RWPE2 (cell line): Measurements from ENCODE around the gene PPP1R36.
"Not testable (repeated sequence)": the region's sequence is repeated elsewhere in the genome, so short reads cannot be mapped to it uniquely, and the experiment has no call there.

Experiments
- ATAC-seq: fragments of 200-7000 bp; cut with Tn5 transposase; 3 replicates; pipeline ENCODE4 v1.9.1; 2021; ENCODE audit warnings: low read depth
- DNase-seq: peaks from one replicate; pipeline ENCODE4 v3.0.0-alpha.2; 2020; ENCODE audit warnings: low spot score
- H3K27ac ChIP-seq: fragments of 450-650 bp; 2 replicates; pipeline ENCODE4 v1.5.1; 2017; ENCODE audit warnings: mild to moderate bottlenecking; ENCODE audit not compliant: poor library complexity, severe bottlenecking
- H3K27me3 ChIP-seq: fragments of 250-450 bp; sonication (Bioruptor Pico); 2 replicates; pipeline ENCODE4 v1.5.1; 2021; ENCODE audit warnings: mild to moderate bottlenecking, moderate library complexity; ENCODE audit not compliant: insufficient read depth, poor library complexity, severe bottlenecking
- H3K36me3 ChIP-seq: fragments of 250-450 bp; sonication (Bioruptor Pico); 2 replicates; pipeline ENCODE4 v1.5.1; 2020; ENCODE audit warnings: low read depth, mild to moderate bottlenecking, moderate library complexity
- H3K4me1 ChIP-seq: fragments of 250-450 bp; sonication (Bioruptor Pico); 2 replicates; pipeline ENCODE4 v1.5.1; 2021; ENCODE audit warnings: mild to moderate bottlenecking, moderate library complexity; ENCODE audit not compliant: insufficient read depth, poor library complexity, severe bottlenecking
- H3K4me3 ChIP-seq: fragments of 250-450 bp; sonication (Bioruptor Pico); 2 replicates; pipeline ENCODE4 v1.5.1; 2021; ENCODE audit warnings: mild to moderate bottlenecking, moderate library complexity; ENCODE audit not compliant: severe bottlenecking
- H3K9me3 ChIP-seq: fragments of 250-450 bp; sonication (Bioruptor Pico); 2 replicates; pipeline ENCODE4 v1.5.1; 2021; ENCODE audit warnings: mild to moderate bottlenecking, moderate library complexity; ENCODE audit not compliant: severe bottlenecking
- CTCF ChIP-seq: fragments of 450-650 bp; IDR thresholded peaks from one replicate; pipeline ENCODE4 v1.5.1; 2017; ENCODE audit warnings: mild to moderate bottlenecking, moderate library complexity; ENCODE audit not compliant: poor library complexity, severe bottlenecking

The PPP1R36 gene

GRCh38 chr14:64556526-64556925, 6.8 kb downstream of the PPP1R36 start:
- Histone ChIP-seq H3K27ac (no peak overlapping the region), H3K4me1 (no peaks in the 10 kb centered on the region), H3K27me3 (no peaks in the 10 kb centered on the region), H3K36me3 (no peaks in the 10 kb centered on the region), H3K9me3 (no peaks in the 10 kb centered on the region), H3K4me3 (no peak overlapping the region)
- ATAC-seq (peak; percentile 75), DNase-seq (no peak)
- no peak for TF ChIP-seq CTCF

GRCh38 chr14:64558216-64558615, 8.5 kb downstream of the PPP1R36 start:
- not testable (repeated sequence) for H3K27ac ChIP-seq, H3K9me3 ChIP-seq, H3K4me1 ChIP-seq, H3K36me3 ChIP-seq, ATAC-seq, DNase-seq, H3K27me3 ChIP-seq, H3K4me3 ChIP-seq

- no peak for DNase-seq
- no peak for TF ChIP-seq CTCF
Measured at GRCh38 chr14:64561631-64562030, 11.9 kb downstream of the PPP1R36 start.

GRCh38 chr14:64562436-64562835, 12.7 kb downstream of the PPP1R36 start:
- Histone ChIP-seq H3K27me3 (no peaks in the 10 kb centered on the region), H3K36me3 (no peaks in the 10 kb centered on the region), H3K4me1 (no peaks in the 10 kb centered on the region), H3K27ac (no peak overlapping the region), H3K4me3 (no peak overlapping the region), H3K9me3 (no peaks in the 10 kb centered on the region)
- TF ChIP-seq CTCF, result no peak
- no peak for ATAC-seq
- no peak for DNase-seq

More at GRCh38 chr14:64561631-64562030, 11.9 kb downstream of the PPP1R36 start:
- Histone ChIP-seq H3K36me3 (no peaks in the 10 kb centered on the region), H3K9me3 (no peaks in the 10 kb centered on the region), H3K27me3 (no peaks in the 10 kb centered on the region), H3K4me3 (no peak overlapping the region), H3K4me1 (no peaks in the 10 kb centered on the region), H3K27ac (no peak overlapping the region)
- ATAC-seq, result no peak

- ATAC-seq (no peak), DNase-seq (no peak)
- Histone ChIP-seq H3K27me3 (no peaks in the 10 kb centered on the region), H3K4me1 (peaks cover 5% of the 10 kb centered on the region), H3K27ac (no peak overlapping the region), H3K36me3 (no peaks in the 10 kb centered on the region), H3K9me3 (no peaks in the 10 kb centered on the region), H3K4me3 (no peak overlapping the region)
- no peak for TF ChIP-seq CTCF
Measured at GRCh38 chr14:64563696-64564095, 13.9 kb downstream of the PPP1R36 start.
